GM19397 (cell line): ENCODE results near the gene PRKACG.
"Not testable (repeated sequence)": the region's sequence is repeated elsewhere in the genome, so short reads cannot be mapped to it uniquely, and the experiment has no call there.

ENCODE experiments used
- ATAC-seq: cut with Tn5 transposase; IDR thresholded peaks from one replicate; pipeline ENCODE4 v1.9.1; 2021; ENCODE audit warnings: mild to moderate bottlenecking, moderate library complexity; ENCODE audit not compliant: unreplicated experiment

Gene PRKACG

DNA sequence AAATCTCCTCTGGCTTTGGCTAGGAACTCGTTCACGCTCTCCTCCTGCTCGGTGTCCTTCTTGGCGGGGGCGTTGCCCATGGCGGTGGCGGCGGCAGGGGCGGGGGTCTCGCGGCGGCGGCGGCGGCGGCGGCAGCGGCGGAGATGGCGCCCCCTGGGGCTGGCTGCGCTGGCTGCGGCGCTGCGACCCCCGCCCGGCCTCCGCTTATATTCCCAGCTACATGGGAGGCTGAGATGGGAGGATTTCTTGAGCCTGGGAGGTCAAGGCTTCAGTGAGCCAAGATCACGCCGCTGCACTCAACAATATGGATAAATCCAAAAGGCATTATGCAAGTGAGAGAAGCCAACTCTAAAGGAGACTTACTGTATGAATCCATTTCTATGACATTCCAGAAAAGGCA is at the start of gene PRKACG:
Gene PRKACG, minus strand, starts transcription at position 101 of the 400 bp plus-strand sequence. Its CDS starts 21 bp downstream, at position 80.
- ATAC-seq: no peak

DNA sequence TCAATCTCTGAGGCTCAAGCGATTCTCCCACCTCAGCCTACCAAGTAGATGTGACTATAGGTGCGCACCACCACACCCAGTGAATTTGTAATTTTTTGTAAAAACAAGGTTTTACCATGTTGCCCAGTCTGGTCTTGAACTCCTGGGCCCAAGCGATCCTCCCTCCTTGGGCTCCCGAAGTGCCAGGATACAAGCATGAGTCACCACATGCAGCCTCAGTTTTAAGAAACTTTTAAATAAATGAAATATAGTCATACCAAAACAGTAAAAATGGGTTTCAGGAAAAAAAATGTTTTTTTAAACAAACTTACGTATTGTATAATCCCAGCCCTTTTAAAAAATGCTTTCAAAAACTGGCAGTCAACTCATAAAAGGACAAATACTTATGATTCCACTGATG is 48.3 kb upstream of the PRKACG start:
- no peak for ATAC-seq

DNA sequence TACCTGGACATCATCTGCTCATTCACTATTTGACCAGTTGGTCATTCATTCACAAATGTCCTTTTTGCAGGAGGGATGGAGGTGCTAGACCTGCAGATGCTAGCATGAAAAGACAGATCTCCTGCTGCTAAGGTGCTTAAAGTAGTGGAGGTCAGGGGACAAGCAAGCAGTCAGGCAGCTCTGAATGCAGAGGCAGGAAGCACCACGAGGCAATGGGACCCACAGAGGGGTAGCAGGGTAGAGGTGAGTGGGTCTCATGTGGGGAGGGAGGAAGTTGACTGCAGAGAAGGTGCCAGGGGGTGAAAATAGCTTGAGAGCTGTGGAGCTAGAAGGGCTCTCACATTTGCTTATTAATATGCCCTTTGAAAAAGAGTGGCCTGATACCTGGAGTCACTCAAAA is 46.9 kb upstream of the PRKACG start:
- ATAC-seq: no peak

DNA sequence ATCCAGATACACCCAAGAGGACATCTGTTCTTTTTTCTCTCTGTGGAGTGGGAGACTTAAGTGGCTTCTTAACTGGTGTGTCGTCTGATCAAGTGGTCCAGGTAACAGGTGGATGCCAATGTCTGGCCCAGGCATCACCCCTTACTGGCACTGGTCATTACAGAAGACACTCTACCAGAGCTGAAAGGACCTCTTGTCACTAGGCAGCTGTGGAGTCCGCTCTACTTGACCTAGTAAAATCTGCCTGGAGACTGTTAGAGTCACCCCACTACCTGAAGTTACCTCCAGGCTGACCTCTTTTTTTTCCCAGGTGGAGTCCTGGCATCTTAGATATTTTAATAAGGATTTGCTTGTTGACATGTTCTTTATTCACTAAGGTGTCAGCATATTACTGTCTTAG is 44.2 kb upstream of the PRKACG start:
- no peak for ATAC-seq

DNA sequence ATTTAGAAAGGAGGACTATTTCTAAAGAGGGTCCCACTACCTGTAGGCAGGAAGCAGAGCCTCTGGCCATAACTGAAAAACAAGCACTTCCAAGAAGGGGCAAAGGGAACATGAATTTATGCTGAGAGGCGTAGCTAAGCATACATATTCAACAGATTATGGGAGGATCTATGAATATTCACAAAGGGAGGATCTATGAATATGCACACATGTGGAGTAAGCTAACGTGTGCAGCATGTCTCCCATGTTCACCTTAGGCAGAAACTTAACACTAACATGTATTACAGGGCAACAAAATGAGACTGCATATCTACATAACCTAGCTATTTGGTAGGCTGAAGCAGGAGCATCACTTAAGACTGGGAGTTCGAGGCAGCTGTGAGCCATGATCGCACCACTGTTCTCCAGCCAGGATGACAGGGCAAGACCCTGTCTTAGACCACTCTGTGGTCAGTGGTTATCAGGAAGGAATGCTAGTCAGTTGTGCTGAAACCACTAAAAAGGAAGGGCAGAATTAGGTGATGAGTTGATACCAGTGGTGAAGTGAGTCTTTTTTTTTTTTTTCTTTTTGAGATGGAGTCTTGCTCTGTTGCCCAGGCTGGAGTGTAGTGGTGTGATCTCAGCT is 42.4 kb upstream of the PRKACG start:
- ATAC-seq: no peak

DNA sequence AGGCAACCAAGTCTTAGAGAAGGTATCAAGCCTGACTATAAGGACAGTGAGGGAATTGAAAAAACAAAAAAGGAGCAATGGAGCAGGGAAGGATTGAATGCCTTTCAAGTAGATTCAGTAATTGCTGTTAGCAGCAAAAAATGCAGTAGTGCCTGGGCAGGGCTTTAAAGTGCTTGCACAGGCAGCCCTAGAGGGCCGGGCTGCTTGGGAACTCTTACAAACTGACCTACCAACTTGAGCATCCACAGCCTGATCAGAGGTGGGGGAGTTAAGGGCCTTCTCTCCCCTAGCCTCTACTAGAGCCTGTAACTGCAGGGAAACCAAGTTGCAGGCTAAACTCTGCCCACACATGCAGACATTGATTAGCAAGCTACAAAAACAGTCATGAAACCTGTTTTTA is 41.1 kb upstream of the PRKACG start:
- ATAC-seq: no peak

DNA sequence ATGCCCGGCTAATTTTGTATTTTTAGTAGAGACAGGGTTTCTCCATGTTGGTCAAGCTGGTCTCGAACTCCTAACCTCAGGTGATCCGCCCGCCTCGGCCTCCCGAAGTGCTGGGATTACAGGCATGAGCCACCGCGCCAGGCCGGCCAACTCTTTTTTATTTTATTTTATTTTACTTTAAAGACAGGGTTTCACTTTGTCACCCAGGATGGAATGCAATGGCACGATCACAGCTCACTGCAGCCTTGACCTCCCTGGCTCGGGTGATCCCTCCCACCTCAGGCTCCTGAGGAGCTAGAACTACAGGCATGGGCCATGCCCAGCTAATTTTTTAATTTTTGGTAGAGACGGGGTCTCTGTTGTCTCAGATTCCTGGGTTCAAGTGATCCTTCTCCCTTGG is 37.0 kb upstream of the PRKACG start:
- not testable (repeated sequence) for ATAC-seq

DNA sequence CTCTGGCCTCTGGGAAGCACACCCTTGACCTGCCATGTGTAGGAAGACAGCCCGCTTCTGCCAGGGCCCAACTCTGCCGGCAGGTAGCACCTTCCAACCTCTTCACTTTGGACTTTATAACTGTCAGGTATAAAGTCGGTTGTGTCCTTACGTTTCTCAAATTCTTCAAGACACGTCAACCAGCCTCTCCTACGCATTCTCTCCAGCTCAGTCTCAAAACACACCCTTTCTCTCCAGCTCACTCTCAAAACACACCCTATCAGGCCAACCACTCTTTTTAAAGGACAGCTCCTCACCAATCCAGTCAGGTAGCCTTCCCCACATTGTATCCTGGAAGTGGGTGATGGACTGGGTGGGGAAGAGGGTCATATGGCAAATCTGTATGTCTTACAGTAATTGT is 35.2 kb upstream of the PRKACG start:
- ATAC-seq: no peak

DNA sequence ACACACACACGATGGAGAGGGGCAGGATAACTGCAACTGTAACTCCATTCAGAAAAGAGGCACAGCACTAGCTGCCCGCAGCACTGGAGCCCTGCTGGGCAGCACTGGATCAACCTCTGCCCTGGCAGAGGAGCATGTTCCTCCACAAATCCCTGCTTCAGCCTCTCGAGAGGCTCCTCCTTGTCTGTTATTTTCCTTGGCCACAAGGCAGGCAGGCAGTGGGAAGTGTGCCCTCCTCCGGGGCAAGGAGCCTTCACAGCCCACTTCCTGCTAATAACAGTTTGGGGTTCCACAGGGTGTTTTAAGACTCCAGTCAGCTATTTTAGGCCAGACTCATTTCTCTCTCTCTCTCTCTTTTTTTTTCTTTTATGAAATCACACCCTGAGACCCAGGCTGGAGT is 33.5 kb upstream of the PRKACG start:
- no peak for ATAC-seq

DNA sequence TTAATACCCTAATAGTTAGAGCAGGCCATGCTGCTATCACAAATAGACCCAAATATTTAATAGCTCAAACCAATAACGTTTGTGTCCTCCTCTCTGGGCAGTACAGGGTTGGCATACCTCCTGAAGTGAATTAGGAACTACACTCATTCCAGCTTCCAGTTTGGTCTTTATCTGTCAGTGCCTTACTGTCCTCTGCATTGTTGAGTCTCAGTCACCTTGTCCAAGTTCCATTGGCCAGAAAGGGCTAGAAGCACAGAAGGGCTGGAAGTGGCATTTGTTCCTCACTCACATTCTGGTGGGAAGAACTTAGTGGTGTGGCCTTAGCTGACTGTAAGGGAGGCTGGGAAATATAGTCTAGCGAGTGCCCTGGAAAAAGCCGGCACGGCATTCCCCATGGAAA is 32.8 kb upstream of the PRKACG start:
- ATAC-seq: no peak

DNA sequence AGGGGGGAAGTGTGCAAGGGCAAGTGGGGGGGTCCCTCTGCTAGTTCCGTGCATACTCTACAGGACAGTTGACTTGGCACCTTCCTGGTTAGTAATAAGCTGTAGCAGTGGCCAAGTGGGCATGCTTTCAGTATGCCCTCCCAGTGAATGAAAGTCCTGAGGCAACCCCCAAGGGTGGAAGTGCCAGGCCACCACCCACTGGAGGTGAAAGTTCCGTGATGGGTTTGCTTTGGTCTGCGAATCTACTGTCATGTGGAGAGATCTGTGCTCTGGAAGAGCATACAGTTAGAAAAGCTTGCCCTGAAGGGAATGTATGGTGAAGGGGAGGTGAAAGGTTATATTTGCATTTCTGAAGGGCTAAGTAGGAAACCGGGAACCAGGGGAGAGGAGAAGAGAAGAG is 31.9 kb upstream of the PRKACG start:
- ATAC-seq: no peak

DNA sequence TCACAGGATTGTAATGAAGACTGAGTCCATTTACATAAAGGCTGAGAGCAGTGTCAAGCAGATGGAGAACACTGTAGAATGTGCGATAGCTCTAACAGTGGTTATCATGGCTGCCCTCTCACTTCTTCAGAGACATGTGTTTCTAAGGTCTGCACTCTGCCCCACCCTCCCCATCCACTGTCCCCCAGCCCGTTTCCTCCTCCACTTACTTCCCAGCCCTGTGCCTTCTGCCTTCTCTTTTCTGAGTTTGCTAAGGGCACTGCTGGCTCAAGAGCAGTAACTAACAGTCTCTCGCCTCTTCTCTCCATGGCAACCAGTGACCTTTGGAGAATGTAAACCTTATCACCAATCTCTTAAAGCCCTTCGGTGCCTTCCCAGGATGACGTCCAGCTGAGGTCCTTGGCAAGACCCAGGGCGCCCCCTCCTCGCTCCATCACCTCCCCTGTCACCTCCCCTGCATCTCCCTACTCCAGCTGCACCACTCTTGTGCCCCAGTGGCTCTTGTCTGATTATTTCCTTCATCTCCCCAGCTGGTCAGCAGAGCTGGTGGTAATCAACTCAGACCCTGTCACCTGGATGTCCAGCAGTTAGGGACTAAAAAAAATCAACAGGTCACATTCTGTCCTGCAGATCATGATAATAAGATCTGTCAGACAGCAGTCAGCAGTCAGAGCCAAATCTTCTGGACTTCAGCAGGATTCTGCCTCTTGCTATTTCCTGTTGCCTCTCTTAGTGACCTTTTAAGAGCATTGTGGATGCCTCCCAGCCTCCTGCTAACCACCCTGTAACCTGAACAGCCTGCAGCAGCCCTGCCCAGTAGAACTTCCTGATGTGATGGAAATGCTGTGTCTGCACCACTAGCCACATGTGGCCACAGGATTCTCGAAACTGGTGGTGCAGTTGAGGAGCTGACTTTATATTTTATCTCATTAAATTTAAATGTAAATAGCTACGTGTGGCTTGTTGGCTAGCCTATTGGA is 30.6 kb upstream of the PRKACG start:
- no peak for ATAC-seq

DNA sequence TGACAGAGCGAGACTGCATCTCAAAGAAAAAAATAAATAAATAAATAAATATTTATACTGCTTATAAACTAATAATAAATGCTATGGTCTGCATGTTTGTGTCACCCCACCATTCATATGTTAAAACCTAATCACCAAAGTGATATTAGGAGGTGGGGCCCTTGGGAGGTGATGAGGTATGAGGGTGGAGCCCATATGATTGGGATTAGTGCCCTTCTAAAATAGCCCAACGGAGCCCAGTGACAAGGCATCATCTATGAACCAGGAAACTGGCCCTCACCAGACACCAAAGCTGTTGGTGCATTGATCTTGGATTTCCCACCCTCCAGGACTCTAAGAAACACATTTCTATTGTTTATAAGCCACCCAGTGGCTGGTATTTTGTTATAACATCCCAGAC is 26.7 kb upstream of the PRKACG start:
- no peak for ATAC-seq

DNA sequence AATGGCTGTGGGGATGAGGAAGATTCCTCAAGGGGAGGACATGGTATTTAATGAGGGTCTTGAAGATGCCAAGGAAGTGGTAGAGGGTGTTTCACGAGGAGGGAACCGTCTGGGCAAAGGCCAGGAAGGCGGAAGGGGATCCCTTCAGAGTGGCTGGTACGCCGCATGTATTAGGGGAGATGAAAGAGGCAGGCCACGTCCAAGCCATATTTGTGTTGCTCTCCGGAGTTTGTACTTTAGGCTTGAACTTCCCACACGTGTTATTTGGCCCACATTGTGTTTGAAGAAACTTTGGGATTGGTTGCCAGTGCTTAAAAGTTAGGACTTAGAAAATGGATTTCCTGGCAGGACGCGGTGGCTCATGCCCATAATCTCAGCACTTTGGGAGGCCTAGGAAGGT is 22.9 kb upstream of the PRKACG start:
- ATAC-seq: no peak

DNA sequence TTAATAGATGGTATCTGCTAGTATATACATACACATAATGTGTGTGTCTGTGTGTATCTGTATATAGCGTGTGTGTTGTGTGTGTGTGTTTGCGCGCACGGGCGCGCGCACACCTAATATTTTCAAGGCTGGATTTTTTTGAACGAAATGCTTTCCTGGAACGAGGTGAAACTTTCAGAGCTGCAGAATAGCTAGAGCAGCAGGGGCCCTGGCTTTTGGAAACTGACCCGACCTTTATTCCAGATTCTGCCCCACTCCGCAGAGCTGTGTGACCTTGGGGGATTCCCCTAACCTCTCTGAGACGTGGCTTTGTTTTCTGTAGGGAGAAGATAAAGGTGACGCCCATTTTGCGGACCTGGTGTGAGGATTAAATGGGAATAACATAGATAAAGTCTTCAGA is 22.4 kb upstream of the PRKACG start:
- no peak for ATAC-seq

DNA sequence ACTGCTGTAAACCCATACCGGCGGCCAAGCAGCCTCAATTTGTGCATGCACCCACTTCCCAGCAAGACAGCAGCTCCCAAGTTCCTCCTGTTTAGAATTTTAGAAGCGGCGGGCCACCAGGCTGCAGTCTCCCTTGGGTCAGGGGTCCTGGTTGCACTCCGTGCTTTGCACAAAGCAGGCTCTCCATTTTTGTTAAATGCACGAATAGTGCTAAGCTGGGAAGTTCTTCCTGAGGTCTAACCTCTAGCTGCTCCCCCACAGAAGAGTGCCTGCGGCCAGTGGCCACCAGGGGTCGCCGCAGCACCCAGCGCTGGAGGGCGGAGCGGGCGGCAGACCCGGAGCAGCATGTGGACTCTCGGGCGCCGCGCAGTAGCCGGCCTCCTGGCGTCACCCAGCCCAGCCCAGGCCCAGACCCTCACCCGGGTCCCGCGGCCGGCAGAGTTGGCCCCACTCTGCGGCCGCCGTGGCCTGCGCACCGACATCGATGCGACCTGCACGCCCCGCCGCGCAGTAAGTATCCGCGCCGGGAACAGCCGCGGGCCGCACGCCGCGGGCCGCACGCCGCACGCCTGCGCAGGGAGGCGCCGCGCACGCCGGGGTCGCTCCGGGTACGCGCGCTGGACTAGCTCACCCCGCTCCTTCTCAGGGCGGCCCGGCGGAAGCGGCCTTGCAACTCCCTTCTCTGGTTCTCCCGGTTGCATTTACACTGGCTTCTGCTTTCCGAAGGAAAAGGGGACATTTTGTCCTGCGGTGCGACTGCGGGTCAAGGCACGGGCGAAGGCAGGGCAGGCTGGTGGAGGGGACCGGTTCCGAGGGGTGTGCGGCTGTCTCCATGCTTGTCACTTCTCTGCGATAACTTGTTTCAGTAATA is 21.8 kb upstream of the PRKACG start, which contains the start of gene FXN:
Gene FXN, plus strand, starts transcription at position 315 of the 871 bp plus-strand sequence. Its CDS starts 31 bp downstream, at position 346.
- peak; percentile 96 for ATAC-seq

DNA sequence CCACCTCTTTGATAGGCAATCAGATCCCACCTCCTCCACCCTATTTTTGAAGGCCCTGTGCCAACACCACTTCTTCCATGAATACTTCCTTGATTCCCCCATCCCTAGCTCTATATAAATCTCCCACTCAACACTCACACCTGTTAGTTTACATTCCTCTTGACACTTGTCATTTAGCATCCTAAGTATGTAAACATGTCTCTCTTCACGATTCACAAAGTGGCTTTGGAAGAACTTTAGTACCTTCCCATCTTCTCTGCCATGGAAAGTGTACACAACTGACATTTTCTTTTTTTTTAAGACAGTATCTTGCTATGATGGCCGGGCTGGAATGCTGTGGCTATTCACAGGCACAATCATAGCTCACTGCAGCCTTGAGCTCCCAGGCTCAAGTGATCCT is 20.2 kb upstream of the PRKACG start:
- no peak for ATAC-seq

DNA sequence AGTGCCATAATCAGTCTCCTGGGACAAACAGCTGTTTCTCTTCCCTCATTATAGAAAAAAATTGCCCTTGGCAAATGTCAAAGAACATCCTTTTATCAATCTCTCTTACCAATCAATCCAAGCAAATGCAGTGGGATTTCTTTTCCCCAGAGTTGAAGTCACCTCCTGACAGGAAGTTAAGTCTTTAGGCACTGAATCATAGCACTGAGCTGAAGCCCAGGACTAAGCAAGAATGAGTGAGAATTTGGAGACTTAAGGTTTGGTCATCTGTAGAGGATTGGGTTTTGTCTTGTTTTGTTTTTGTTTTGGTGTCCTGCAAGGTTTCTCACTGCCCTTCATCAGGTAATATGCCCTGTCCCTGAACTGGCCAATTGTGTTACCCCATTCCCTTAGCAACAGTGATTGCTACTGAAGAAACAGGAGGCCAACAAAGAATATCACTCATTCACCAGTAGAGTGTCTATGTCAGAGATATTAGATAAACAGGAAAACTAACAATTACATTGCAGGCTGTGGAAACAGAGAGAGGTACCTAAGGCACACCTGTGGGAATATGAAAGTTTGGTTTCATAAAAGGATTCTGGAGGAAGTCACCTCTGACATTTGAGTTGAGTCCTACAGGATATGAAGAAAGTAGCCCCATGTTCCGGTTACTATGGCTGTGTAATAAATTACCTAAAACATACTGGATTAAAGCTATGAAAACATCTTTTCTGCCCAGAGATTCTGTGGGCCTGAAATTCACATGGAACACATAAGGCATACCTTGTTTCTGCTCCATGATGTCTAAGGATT is 17.1 kb upstream of the PRKACG start:
- ATAC-seq: no peak

DNA sequence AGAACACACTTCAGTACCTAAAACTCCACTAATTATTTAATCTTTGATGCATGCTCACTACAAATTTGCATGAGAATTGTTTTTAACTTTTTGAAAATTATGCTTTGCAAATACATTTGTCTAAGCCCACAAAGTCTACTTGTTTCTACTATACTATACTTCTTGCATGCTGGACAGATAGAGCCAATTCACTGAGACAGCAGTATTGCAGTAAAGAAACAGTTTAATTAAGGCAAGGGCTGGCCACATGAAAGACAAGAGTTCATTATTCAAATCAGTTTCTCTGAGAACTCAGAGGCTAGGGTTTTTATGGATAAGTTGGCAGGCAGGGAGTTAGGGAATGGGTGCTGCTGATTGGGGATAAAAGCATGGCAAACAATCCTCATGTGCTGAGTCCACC is 15.6 kb upstream of the PRKACG start:
- ATAC-seq: no peak

DNA sequence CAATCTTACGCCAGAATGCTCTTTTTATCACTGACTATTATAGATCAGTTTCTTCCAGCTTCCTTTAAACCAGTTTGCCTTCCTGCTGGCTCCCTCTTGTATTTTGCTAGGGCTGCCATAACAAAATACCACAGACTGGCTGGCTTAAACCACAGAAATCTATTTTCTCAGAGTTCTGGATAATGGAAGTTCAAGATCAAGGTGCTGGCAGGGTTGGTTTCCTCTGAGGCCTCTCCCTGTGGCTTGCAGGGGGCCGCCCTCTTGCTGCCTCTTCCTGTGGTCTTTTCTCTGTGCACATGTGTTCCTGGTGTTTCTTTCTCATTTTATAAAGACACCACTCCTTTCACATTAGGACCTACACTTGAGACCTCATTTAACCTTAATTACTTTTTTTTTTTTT is 14.8 kb upstream of the PRKACG start:
- no peak for ATAC-seq
